ENCODE measurements around the gene CTSL.
A peak's percentile ranks its signal among the peaks of the same experiment; 100 is the strongest.

CTSL gene

GRCh38 chr9:87708546-87708945, 17.4 kb upstream of the CTSL start:
- TF ChIP-seq GATA3 (IDR thresholded peaks at IDR 0.05; ENCODE audit: low read depth, low read length), result no peak

GRCh38 chr9:87708986-87709728, 16.8 kb upstream of the CTSL start:
- TF ChIP-seq GATA2 (IDR thresholded peaks at IDR 0.05; ENCODE audit: low read depth, low read length) (no peak), GATA3 (IDR thresholded peaks at IDR 0.05; ENCODE audit: low read depth, low read length) (no peak)

GRCh38 chr9:87710443-87710842, 15.5 kb upstream of the CTSL start:
- TF ChIP-seq GATA2 (IDR thresholded peaks at IDR 0.05; ENCODE audit: low read depth, low read length), result no peak
- no peak for TF ChIP-seq GATA3 (IDR thresholded peaks at IDR 0.05; ENCODE audit: low read depth, low read length)

GRCh38 chr9:87711857-87712800, 13.8 kb upstream of the CTSL start:
- TF ChIP-seq GATA3 (IDR thresholded peaks at IDR 0.05; ENCODE audit: low read depth, low read length) (peak; percentile 58), GATA2 (IDR thresholded peaks at IDR 0.05; ENCODE audit: low read depth, low read length) (peak; percentile 82)

- TF ChIP-seq GATA2 (IDR thresholded peaks at IDR 0.05; ENCODE audit: low read depth, low read length), result no peak
- no peak; the same call in 1 of the 2 replicates for TF ChIP-seq GATA3 (IDR thresholded peaks at IDR 0.05; ENCODE audit: low read depth, low read length)
Observed at GRCh38 chr9:87712801-87713277, 13.1 kb upstream of the CTSL start.

- TF ChIP-seq GATA2 (IDR thresholded peaks at IDR 0.05; ENCODE audit: low read depth, low read length), result no peak
- no peak for TF ChIP-seq GATA3 (IDR thresholded peaks at IDR 0.05; ENCODE audit: low read depth, low read length)
Observed at GRCh38 chr9:87713278-87713987, 12.5 kb upstream of the CTSL start.

- TF ChIP-seq GATA2 (IDR thresholded peaks at IDR 0.05; ENCODE audit: low read depth, low read length) (no peak), GATA3 (IDR thresholded peaks at IDR 0.05; ENCODE audit: low read depth, low read length) (no peak)
Observed at GRCh38 chr9:87713988-87714330, 12.0 kb upstream of the CTSL start.

- TF ChIP-seq GATA3 (IDR thresholded peaks at IDR 0.05; ENCODE audit: low read depth, low read length) (no peak), GATA2 (IDR thresholded peaks at IDR 0.05; ENCODE audit: low read depth, low read length) (no peak)
Observed at GRCh38 chr9:87714819-87715218, 11.1 kb upstream of the CTSL start.

GRCh38 chr9:87716141-87716540, 9.8 kb upstream of the CTSL start:
- no peak for TF ChIP-seq GATA2 (IDR thresholded peaks at IDR 0.05; ENCODE audit: low read depth, low read length)
- no peak for TF ChIP-seq GATA3 (IDR thresholded peaks at IDR 0.05; ENCODE audit: low read depth, low read length)

GRCh38 chr9:87717456-87717855, 8.5 kb upstream of the CTSL start:
- TF ChIP-seq GATA3 (IDR thresholded peaks at IDR 0.05; ENCODE audit: low read depth, low read length) (no peak), GATA2 (IDR thresholded peaks at IDR 0.05; ENCODE audit: low read depth, low read length) (no peak)

- TF ChIP-seq GATA3 (IDR thresholded peaks at IDR 0.05; ENCODE audit: low read depth, low read length), result no peak
- TF ChIP-seq GATA2 (IDR thresholded peaks at IDR 0.05; ENCODE audit: low read depth, low read length), result no peak
Observed at GRCh38 chr9:87718231-87718630, 7.7 kb upstream of the CTSL start.

- TF ChIP-seq GATA2 (IDR thresholded peaks at IDR 0.05; ENCODE audit: low read depth, low read length), result no peak
- no peak for TF ChIP-seq GATA3 (IDR thresholded peaks at IDR 0.05; ENCODE audit: low read depth, low read length)
Observed at GRCh38 chr9:87718852-87719612, 6.9 kb upstream of the CTSL start.

- TF ChIP-seq GATA2 (IDR thresholded peaks at IDR 0.05; ENCODE audit: low read depth, low read length) (no peak), GATA3 (IDR thresholded peaks at IDR 0.05; ENCODE audit: low read depth, low read length) (no peak)
Observed at GRCh38 chr9:87720173-87720572, 5.7 kb upstream of the CTSL start.
